HG03196 (cell line): ENCODE results near the gene TBC1D12.
"Not testable (repeated sequence)": the region's sequence is repeated elsewhere in the genome, so short reads cannot be mapped to it uniquely, and the experiment has no call there.

Source experiments
- ATAC-seq: cut with Tn5 transposase; IDR thresholded peaks from one replicate; pipeline ENCODE4 v1.9.1; 2021; ENCODE audit not compliant: unreplicated experiment

TBC1D12 gene

GRCh38 chr10:94542282-94542681 is 139.9 kb downstream of the TBC1D12 start:
- not testable (repeated sequence) for ATAC-seq

GRCh38 chr10:94545391-94546048 is 143.2 kb downstream of the TBC1D12 start, which contains the start of gene HELLS:
Gene HELLS, plus strand, starts transcription at chr10:94545788. Its CDS starts 134 bp downstream, at chr10:94545922.
- peak; percentile 79 for ATAC-seq

- ATAC-seq: peak; percentile 16
Measured at GRCh38 chr10:94546049-94546900, 143.9 kb downstream of the TBC1D12 start.

- no peak for ATAC-seq
Measured at GRCh38 chr10:94546901-94547185, 144.5 kb downstream of the TBC1D12 start.

- no peak for ATAC-seq
Measured at GRCh38 chr10:94549221-94549620, 146.9 kb downstream of the TBC1D12 start.

- ATAC-seq: not testable (repeated sequence)
Measured at GRCh38 chr10:94567714-94568307, 165.5 kb downstream of the TBC1D12 start.

- ATAC-seq: no peak
Measured at GRCh38 chr10:94571081-94571480, 168.7 kb downstream of the TBC1D12 start.

- ATAC-seq: no peak
Measured at GRCh38 chr10:94571528-94571927, 169.2 kb downstream of the TBC1D12 start.

- no peak for ATAC-seq
Measured at GRCh38 chr10:94578790-94579189, 176.4 kb downstream of the TBC1D12 start.

- no peak for ATAC-seq
Measured at GRCh38 chr10:94583124-94583523, 180.8 kb downstream of the TBC1D12 start.
